Mesenchymal stem cell (in vitro differentiated cells and primary cell): ENCODE measurements around the gene UPF1.

Source experiments
- DNase-seq: peaks from one replicate; pipeline ENCODE4 v3.0.0-alpha.2; 2013
- H2AFZ ChIP-seq: one replicate; pipeline ENCODE4 v1.6.1; 2013; ENCODE audit warnings: low read depth, mild to moderate bottlenecking, control low read depth, inconsistent platforms, low read length, moderate library complexity
- H2AK5ac ChIP-seq: 2 replicates; pipeline ENCODE4 v1.6.1; 2013; ENCODE audit warnings: low read length, moderate library complexity, mild to moderate bottlenecking, inconsistent platforms; ENCODE audit not compliant: severe bottlenecking
- H2BK120ac ChIP-seq: one replicate; pipeline ENCODE4 v1.6.1; 2013; ENCODE audit warnings: low read depth, mild to moderate bottlenecking, inconsistent platforms, low read length, moderate library complexity
- H2BK12ac ChIP-seq, 2 experiments: one replicate each; pipeline ENCODE4 v1.6.1; 2013; ENCODE audit warnings: inconsistent platforms in 2 of 2, low read length in 2 of 2, mild to moderate bottlenecking in 2 of 2, moderate library complexity in 2 of 2, control low read depth in 1 of 2
- H2BK15ac ChIP-seq: one replicate; pipeline ENCODE4 v1.6.1; 2013; ENCODE audit warnings: mild to moderate bottlenecking, low read depth, inconsistent platforms; ENCODE audit not compliant: poor library complexity, severe bottlenecking
- H2BK5ac ChIP-seq: 2 replicates; pipeline ENCODE4 v1.6.1; 2013; ENCODE audit warnings: low read depth, mild to moderate bottlenecking, low read length, control low read depth, inconsistent platforms; ENCODE audit not compliant: poor library complexity, severe bottlenecking
- H3K14ac ChIP-seq, 2 experiments: one replicate each; pipeline ENCODE4 v1.6.1; 2013; ENCODE audit warnings: inconsistent platforms in 2 of 2, low read length in 2 of 2, control low read depth in 1 of 2, mild to moderate bottlenecking in 1 of 2, moderate library complexity in 1 of 2
- H3K18ac ChIP-seq, 2 experiments: one replicate each; pipeline ENCODE4 v1.6.1; 2013; ENCODE audit warnings: inconsistent platforms in 2 of 2, low read length in 2 of 2, control low read depth in 1 of 2, low read depth in 1 of 2, mild to moderate bottlenecking in 1 of 2
- H3K23ac ChIP-seq, 2 experiments: one replicate each; pipeline ENCODE4 v1.6.1; 2013; ENCODE audit warnings: inconsistent platforms in 2 of 2, low read length in 2 of 2, mild to moderate bottlenecking in 2 of 2, moderate library complexity in 2 of 2, control low read depth in 1 of 2
- H3K27ac ChIP-seq: 2 replicates; pipeline ENCODE4 v1.5.1; 2013; ENCODE audit warnings: mild to moderate bottlenecking, moderate library complexity, low read length, control low read depth, inconsistent platforms; ENCODE audit not compliant: poor library complexity, severe bottlenecking
- H3K27me3 ChIP-seq, 2 experiments: 2 replicates each; pipeline versions ENCODE4 v1.6.1 to v1.7.0; 2013; ENCODE audit warnings: low read length in 2 of 2, mild to moderate bottlenecking in 2 of 2, moderate library complexity in 2 of 2, control low read depth in 1 of 2, inconsistent platforms in 1 of 2; ENCODE audit not compliant: control insufficient read depth in 1 of 2, insufficient read depth in 1 of 2
- H3K36me3 ChIP-seq, 2 experiments: 2 replicates each; pipeline versions ENCODE4 v1.6.1 to v1.7.0; 2013; ENCODE audit warnings: low read length in 2 of 2, control low read depth in 1 of 2, inconsistent platforms in 1 of 2, low read depth in 1 of 2, mild to moderate bottlenecking in 1 of 2; ENCODE audit not compliant: insufficient read depth in 2 of 2, control insufficient read depth in 1 of 2
- H3K4ac ChIP-seq, 2 experiments: one replicate each; pipeline ENCODE4 v1.6.1; 2013; ENCODE audit warnings: inconsistent platforms in 2 of 2, low read length in 2 of 2, mild to moderate bottlenecking in 2 of 2, moderate library complexity in 2 of 2, control low read depth in 1 of 2, low read depth in 1 of 2
- H3K4me1 ChIP-seq: 2 replicates; pipeline ENCODE4 v1.6.1; 2013; ENCODE audit warnings: low read depth, low read length, control low read depth; ENCODE audit not compliant: control insufficient read depth, insufficient read depth
- H3K4me2 ChIP-seq: 2 replicates; pipeline ENCODE4 v1.6.1; 2013; ENCODE audit warnings: low read length, mild to moderate bottlenecking, inconsistent platforms; ENCODE audit not compliant: poor library complexity, severe bottlenecking
- H3K4me3 ChIP-seq, 2 experiments: 2 replicates each; pipeline versions ENCODE4 v1.5.1 to v1.7.0; 2013; ENCODE audit warnings: low read length in 2 of 2, mild to moderate bottlenecking in 2 of 2, control low read depth in 1 of 2, low read depth in 1 of 2; ENCODE audit not compliant: insufficient read depth in 1 of 2
- H3K79me1 ChIP-seq: replicated peaks from 2 replicates; pipeline ENCODE4 v1.6.1; 2013; ENCODE audit warnings: mild to moderate bottlenecking, control low read depth, low read length, inconsistent platforms; ENCODE audit not compliant: poor library complexity, severe bottlenecking
- H3K9ac ChIP-seq: 2 replicates; pipeline ENCODE4 v1.7.0; 2013; ENCODE audit warnings: mild to moderate bottlenecking, low read length, moderate library complexity
- H3K9me3 ChIP-seq: 2 replicates; pipeline ENCODE4 v1.7.0; 2013; ENCODE audit warnings: mild to moderate bottlenecking, low read length; ENCODE audit not compliant: control insufficient read depth
- H4K8ac ChIP-seq: one replicate; pipeline ENCODE4 v1.6.1; 2013; ENCODE audit warnings: inconsistent platforms, mild to moderate bottlenecking, low read length, moderate library complexity
- H4K91ac ChIP-seq: one replicate; pipeline ENCODE4 v1.6.1; 2013; ENCODE audit warnings: mild to moderate bottlenecking, low read length, inconsistent platforms
- WGBS: methylation state at CpG from one replicate; pipeline ENCODE4 v1.1.7; 2013; ENCODE audit warnings: mixed read lengths; 5-methylcytosine and 5-hydroxymethylcytosine counted together

Gene UPF1

GRCh38 chr19:18878858-18879578 is 47.3 kb downstream of the UPF1 start:
- Histone ChIP-seq H3K36me3 (peaks cover 9 to 34% of the 10 kb centered on the region in 2 experiments), H3K4me3 (no peak overlapping the region), H2BK120ac (no peak overlapping the region), H3K4me2 (no peak overlapping the region), H3K23ac (no peak overlapping the region), H3K9ac (no peak overlapping the region), H2BK15ac (no peak overlapping the region), H2AK5ac (no peak overlapping the region), H3K18ac (no peak overlapping the region), H3K79me1 (no peaks in the 10 kb centered on the region), H4K8ac (no peak overlapping the region), H3K9me3 (peaks cover 6% of the 10 kb centered on the region), H3K4ac (no peak overlapping the region), H2AFZ (no peak overlapping the region), H3K14ac (no peak overlapping the region), H2BK5ac (no peak overlapping the region), H3K27ac (no peak overlapping the region), H4K91ac (no peak overlapping the region), H3K4me1 (peaks cover 3% of the 10 kb centered on the region), H3K27me3 (peaks cover 0 to 2% of the 10 kb centered on the region in 2 experiments), H2BK12ac (no peak overlapping the region)
- no peak for DNase-seq
- WGBS = 91% methylated on average over 34 of the region's 34 CpGs

- peaks cover 3% of the 10 kb centered on the region for H3K4me1 ChIP-seq
- no peak overlapping the region for H3K9ac ChIP-seq
- no peak overlapping the region for H3K18ac ChIP-seq
- H3K9me3 ChIP-seq = peaks cover 6% of the 10 kb centered on the region
- H2BK12ac ChIP-seq = no peak overlapping the region
- H2BK15ac ChIP-seq = no peak overlapping the region
- no peak overlapping the region for H2AK5ac ChIP-seq
- no peak overlapping the region for H2AFZ ChIP-seq
- H3K27ac ChIP-seq = no peak overlapping the region
- H3K36me3 ChIP-seq = peaks cover 7 to 31% of the 10 kb centered on the region in 2 experiments
- DNase-seq = no peak
- no peak overlapping the region for H4K8ac ChIP-seq
- WGBS = 73% methylated on average over 13 of the region's 13 CpGs
- H3K4me3 ChIP-seq = no peak overlapping the region
- H3K23ac ChIP-seq = no peak overlapping the region
- no peak overlapping the region for H3K14ac ChIP-seq
- H2BK5ac ChIP-seq = no peak overlapping the region
- no peak overlapping the region for H4K91ac ChIP-seq
- H2BK120ac ChIP-seq = no peak overlapping the region
- no peak overlapping the region for H3K4me2 ChIP-seq
- no peaks in the 10 kb centered on the region for H3K79me1 ChIP-seq
- no peak overlapping the region for H3K4ac ChIP-seq
- H3K27me3 ChIP-seq = peaks cover 0 to 4% of the 10 kb centered on the region in 2 experiments
Observed at GRCh38 chr19:18879579-18880373, 48.0 kb downstream of the UPF1 start.

- H3K27ac ChIP-seq = no peak overlapping the region
- H2BK12ac ChIP-seq = no peak overlapping the region
- no peak overlapping the region for H2BK5ac ChIP-seq
- H2AFZ ChIP-seq = no peak overlapping the region
- no peak overlapping the region for H4K91ac ChIP-seq
- no peak overlapping the region for H3K18ac ChIP-seq
- H2BK15ac ChIP-seq = no peak overlapping the region
- peaks cover 3% of the 10 kb centered on the region for H3K4me1 ChIP-seq
- no peak overlapping the region for H3K9ac ChIP-seq
- H3K79me1 ChIP-seq = no peaks in the 10 kb centered on the region
- no peak overlapping the region for H2AK5ac ChIP-seq
- H3K9me3 ChIP-seq = peaks cover 6% of the 10 kb centered on the region
- no peak overlapping the region for H4K8ac ChIP-seq
- H3K27me3 ChIP-seq = peaks cover 0 to 4% of the 10 kb centered on the region in 2 experiments
- H3K14ac ChIP-seq = no peak overlapping the region
- H3K23ac ChIP-seq = no peak overlapping the region
- WGBS = 89% methylated on average over 7 of the region's 7 CpGs
- no peak overlapping the region for H3K4me3 ChIP-seq
- no peak overlapping the region for H3K4me2 ChIP-seq
- no peak overlapping the region for H3K4ac ChIP-seq
- H3K36me3 ChIP-seq = peaks cover 7 to 28% of the 10 kb centered on the region in 2 experiments
- H2BK120ac ChIP-seq = no peak overlapping the region
- DNase-seq = no peak
Observed at GRCh38 chr19:18881491-18881890, 49.7 kb downstream of the UPF1 start.

GRCh38 chr19:18883526-18884304 is 52.0 kb downstream of the UPF1 start:
- Histone ChIP-seq H3K23ac (no peak overlapping the region), H4K8ac (no peak overlapping the region), H3K27ac (no peak overlapping the region), H3K27me3 (peaks cover 0 to 4% of the 10 kb centered on the region in 2 experiments), H3K9ac (no peak overlapping the region), H2BK15ac (no peak overlapping the region), H3K14ac (no peak overlapping the region), H3K9me3 (no peaks in the 10 kb centered on the region), H3K79me1 (no peaks in the 10 kb centered on the region), H3K36me3 (peaks cover 0 to 11% of the 10 kb centered on the region in 2 experiments), H2AFZ (no peak overlapping the region), H2BK5ac (no peak overlapping the region), H3K4ac (no peak overlapping the region), H3K4me1 (peaks cover 3% of the 10 kb centered on the region), H3K18ac (no peak overlapping the region), H2BK12ac (no peak overlapping the region), H2BK120ac (no peak overlapping the region), H3K4me3 (no peak overlapping the region), H2AK5ac (no peak overlapping the region), H3K4me2 (no peak overlapping the region), H4K91ac (no peak overlapping the region)
- 92% methylated on average over 29 of the region's 30 CpGs for WGBS
- no peak for DNase-seq
